ENCODE results near the gene CAPZA2.

GRCh38 chr7:116920359-116920758 is 58.0 kb downstream of the CAPZA2 start:
- TF ChIP-seq POLR2A (IDR thresholded peaks at IDR 0.05) (no peak), CTCF (IDR thresholded peaks at IDR 0.05) (no peak), POLR2AphosphoS5 (IDR thresholded peaks at IDR 0.05) (no peak), EP300 (IDR thresholded peaks at IDR 0.05) (no peak)
